Naive thymus-derived CD4-positive, alpha-beta T cell (primary cell): Measurements from ENCODE around the gene RBM14. TPM values are rescaled to one million over a fixed set of nuclear protein-coding genes. Genes with fewer than 3 reads are reported as not detected.

ENCODE experiments used
- ATAC-seq: fragments of 150-1000 bp; cut with Tn5 transposase; 2 replicates; pipeline ENCODE4 v1.10.0; 2021; ENCODE audit warnings: mild to moderate bottlenecking, moderate library complexity
- CTCF ChIA-PET: fragments of 350-600 bp; sonication (Branson Sonifier 250); formaldehyde crosslinking; loops from one replicate; lab custom pipeline; 2021; ENCODE audit warnings: antibody characterized with exemption; lab: Charles Lee
- POLR2A ChIA-PET: fragments of 350-600 bp; sonication (Branson Sonifier 250); formaldehyde crosslinking; loops from one replicate; lab custom pipeline; 2021; ENCODE audit warnings: antibody characterized with exemption, inconsistent platforms; lab: Charles Lee
- DNase-seq, 9 donors: peaks; one replicate each; pipeline versions ENCODE4 v3.0.0 to v3.0.0-alpha.2; 2020 to 2022; ENCODE audit warnings: mixed read lengths in 1 of 9
- H3K27ac ChIP-seq: one replicate; pipeline ENCODE4 v1.7.0; 2013; ENCODE audit warnings: mild to moderate bottlenecking, low read depth, low read length, moderate library complexity
- H3K27me3 ChIP-seq, 2 donors: one replicate each; pipeline ENCODE4 v1.7.0; 2013; ENCODE audit warnings: low read length in 2 of 2, mild to moderate bottlenecking in 2 of 2, moderate library complexity in 2 of 2; ENCODE audit not compliant: control insufficient read depth in 2 of 2, insufficient read depth in 2 of 2
- H3K36me3 ChIP-seq, 3 experiments: 1 replicate in 2 of 3; 2 replicates in 1 of 3; pipeline ENCODE4 v1.7.0; 2013; ENCODE audit warnings: low read length in 3 of 3, mild to moderate bottlenecking in 3 of 3, moderate library complexity in 1 of 3; ENCODE audit not compliant: insufficient read depth in 3 of 3, control insufficient read depth in 2 of 3
- H3K4me1 ChIP-seq, 2 donors: one replicate each; pipeline ENCODE4 v1.7.0; 2013; ENCODE audit warnings: low read length in 2 of 2, mild to moderate bottlenecking in 2 of 2, moderate library complexity in 1 of 2; ENCODE audit not compliant: control insufficient read depth in 2 of 2, insufficient read depth in 2 of 2
- H3K4me3 ChIP-seq: 2 replicates; pipeline ENCODE4 v1.7.0; 2013; ENCODE audit warnings: mild to moderate bottlenecking, low read length
- H3K9me3 ChIP-seq, 3 experiments: 1 replicate in 2 of 3; 2 replicates in 1 of 3; pipeline ENCODE4 v1.7.0; 2013; ENCODE audit warnings: low read length in 3 of 3; ENCODE audit not compliant: control insufficient read depth in 2 of 3
- H3K27ac Mint-ChIP-seq, 9 donors: one replicate each; pipeline ENCODE4 v1.8.0; 2020 to 2022; ENCODE audit warnings: mixed read lengths in 9 of 9, mild to moderate bottlenecking in 8 of 9, moderate library complexity in 5 of 9, inconsistent platforms in 2 of 9
- H3K27me3 Mint-ChIP-seq, 5 donors: one replicate each; pipeline ENCODE4 v1.8.0; 2021 to 2022; ENCODE audit warnings: mixed read lengths in 5 of 5, mild to moderate bottlenecking in 1 of 5
- H3K36me3 Mint-ChIP-seq, 5 donors: one replicate each; pipeline ENCODE4 v1.8.0; 2020 to 2022; ENCODE audit warnings: mixed read lengths in 5 of 5, mild to moderate bottlenecking in 3 of 5, inconsistent platforms in 1 of 5
- H3K4me1 Mint-ChIP-seq, 7 donors: one replicate each; pipeline ENCODE4 v1.8.0; 2020 to 2022; ENCODE audit warnings: mixed read lengths in 7 of 7, mild to moderate bottlenecking in 3 of 7, inconsistent platforms in 1 of 7
- H3K4me3 Mint-ChIP-seq, 10 donors: one replicate each; pipeline ENCODE4 v1.8.0; 2020 to 2022; ENCODE audit warnings: mild to moderate bottlenecking in 10 of 10, mixed read lengths in 10 of 10, moderate library complexity in 6 of 10, inconsistent platforms in 2 of 10
- H3K9me3 Mint-ChIP-seq, 11 donors: one replicate each; pipeline ENCODE4 v1.8.0; 2020 to 2022; ENCODE audit warnings: mixed read lengths in 11 of 11, mild to moderate bottlenecking in 4 of 11, inconsistent platforms in 1 of 11, moderate library complexity in 1 of 11
- intact Hi-C, 2 donors: fragments of 100-400 bp; cut with micrococcal nuclease; formaldehyde crosslinking; loops; one replicate each; pipeline ENCODE4 v1.15.1; 2023
- polyA plus RNA-seq, 2 donors: library from polyadenylated mRNA; unstranded; fragments of 300-500 nt; fragmentation: Illumina TruSeq; gene quantifications; one replicate each; pipeline ENCODE4 v1.2.3, GENCODE V29; 2021
- total RNA-seq, 6 experiments: library from RNA in 5 of 6; stranded (reverse) in 5 of 6; gene quantifications; 1 replicate in 5 of 6; 2 replicates in 1 of 6; pipeline ENCODE4 v1.2.3 and lab custom pipeline; 2021 to 2026

The RBM14 gene
- total and polyA plus RNA-seq, 7 experiments from 2014 or later, result 76.9 to 543 (median 188) TPM

DNA sequence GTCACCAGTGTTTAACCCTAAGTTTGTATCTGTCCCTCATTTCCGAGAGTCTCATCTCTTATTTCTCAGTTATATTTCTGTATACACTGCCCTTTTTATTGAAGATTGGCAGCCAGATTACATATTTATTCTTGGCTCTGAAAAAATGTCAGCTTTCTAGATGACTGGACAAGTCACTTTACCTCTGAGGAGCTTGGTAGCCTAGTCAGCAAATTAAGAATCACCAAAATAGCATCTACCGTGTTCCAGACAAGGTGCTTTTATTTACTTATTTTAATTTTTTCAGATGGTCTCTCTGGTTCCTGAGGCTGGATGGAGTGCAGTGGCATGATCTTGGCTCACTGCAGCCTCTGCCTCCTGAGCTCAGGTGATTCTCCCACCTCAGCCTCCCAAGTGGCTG is 16.5 kb downstream of the RBM14 start:
- Mint-ChIP-seq H3K9me3 (peaks cover 0 to 1% (median 0%) of the 10 kb centered on the region in 11 donors), H3K27me3 (no peaks in the 10 kb centered on the region), H3K27ac (peak overlapping the region in 1 of 9 donors; percentile 72), H3K4me3 (no peak overlapping the region), H3K36me3 (peaks cover 0 to 30% (median 27%) of the 10 kb centered on the region in 5 donors), H3K4me1 (peaks cover 33 to 58% (median 50%) of the 10 kb centered on the region in 7 donors)
- CTCF ChIA-PET, result no interaction called here
- POLR2A ChIA-PET, result interaction anchor here (18.2 kb wide), 1 partner anchor 11 kb away, joined by 376 read pairs; the partner anchor contains the start of gene RBM14
- no peak for DNase-seq
- no peaks in the 10 kb centered on the region for H3K27me3 ChIP-seq
- intact Hi-C loops, result no loop called here
- no peak for ATAC-seq
- no peak overlapping the region for H3K27ac ChIP-seq
- no peak overlapping the region for H3K4me3 ChIP-seq
- no peaks in the 10 kb centered on the region for H3K9me3 ChIP-seq
- peaks cover 6 to 38% (median 9%) of the 10 kb centered on the region in 3 experiments for H3K36me3 ChIP-seq
- peaks cover 9 to 10% of the 10 kb centered on the region in 2 donors for H3K4me1 ChIP-seq

DNA sequence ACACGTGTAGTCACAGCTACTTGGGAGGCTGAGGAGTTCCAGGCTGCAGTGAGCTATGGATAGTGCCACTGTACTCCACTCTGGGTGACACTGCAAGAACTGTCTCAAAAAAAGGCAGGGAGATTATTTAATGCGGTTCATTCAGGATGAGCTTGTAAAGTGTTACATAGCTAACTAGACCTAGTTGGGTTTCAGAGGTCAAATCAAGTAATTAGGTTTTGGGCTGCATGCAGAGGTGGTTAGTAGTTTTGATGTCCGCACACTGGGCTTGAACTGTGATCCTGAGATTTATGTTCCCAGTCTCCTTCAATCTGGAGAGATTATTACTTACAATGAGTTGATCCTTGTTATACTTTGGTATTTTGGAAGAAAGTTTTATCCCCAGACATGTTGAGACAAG is 20.0 kb downstream of the RBM14 start:
- H3K27ac Mint-ChIP-seq, result peak overlapping the region; percentile 17 to 98 (median 52)
- peaks cover 0 to 2% (median 0%) of the 10 kb centered on the region in 11 donors for H3K9me3 Mint-ChIP-seq
- Histone ChIP-seq H3K9me3 (no peaks in the 10 kb centered on the region), H3K27me3 (no peaks in the 10 kb centered on the region), H3K4me3 (no peak overlapping the region), H3K27ac (no peak overlapping the region), H3K36me3 (peaks cover 14 to 34% (median 14%) of the 10 kb centered on the region in 3 experiments), H3K4me1 (peaks cover 28% of the 10 kb centered on the region in 2 donors)
- no peak for ATAC-seq
- peaks cover 7 to 35% (median 30%) of the 10 kb centered on the region in 5 donors for H3K36me3 Mint-ChIP-seq
- no peaks in the 10 kb centered on the region for H3K27me3 Mint-ChIP-seq
- POLR2A ChIA-PET, result interaction anchor here (1.4 to 18.2 kb wide), 2 partner anchors 9 to 15 kb away, joined by 3 to 376 read pairs; partner anchors contain the start of gene RBM14
- H3K4me3 Mint-ChIP-seq, result peak overlapping the region in 6 of 10 donors; percentile 19 to 50 (median 26)
- intact Hi-C loops, result loop anchor here in 1 of 2 donors (5.0 kb wide), 1 partner anchor 321 kb away; the partner anchor contains the start of gene PC
- H3K4me1 Mint-ChIP-seq, result peaks cover 32 to 63% (median 55%) of the 10 kb centered on the region in 7 donors
- CTCF ChIA-PET, result interaction anchor here (0.5 to 3.8 kb wide), 3 partner anchors 12 to 534 kb away, joined by 3 to 13 read pairs (median 5); partner anchors contain the start of gene RBM4B
- no peak for DNase-seq

DNA sequence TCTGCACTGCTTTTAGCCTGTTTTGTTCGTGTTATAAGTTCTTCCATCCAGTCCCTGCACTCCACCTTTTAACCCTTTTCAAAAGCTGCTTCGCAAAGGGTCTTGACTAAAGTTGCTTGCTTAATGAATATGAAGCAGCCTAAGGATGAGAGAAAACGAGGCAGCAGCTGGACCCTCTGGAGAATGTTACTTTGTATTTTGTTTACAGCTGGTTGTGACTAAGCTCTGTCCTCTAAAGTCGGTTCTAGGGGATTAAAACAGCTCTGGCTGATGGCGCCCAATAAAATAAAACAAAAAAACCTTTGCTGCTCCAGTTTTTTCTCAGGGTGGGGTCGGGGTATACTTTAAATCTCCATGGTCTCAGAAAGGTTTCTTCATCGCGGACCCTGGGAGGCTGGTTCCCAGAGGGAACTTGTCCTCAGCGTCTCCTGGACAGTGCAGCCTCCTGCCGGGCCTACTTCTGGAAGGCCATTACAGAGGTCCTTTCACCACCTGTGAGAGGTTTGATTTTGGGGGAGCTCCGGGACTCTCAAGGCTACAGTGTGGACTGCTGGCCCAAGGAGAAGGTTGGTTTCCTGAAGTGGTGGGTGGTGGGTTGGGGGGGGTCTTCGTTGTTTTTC is 21.2 kb downstream of the RBM14 start:
- Mint-ChIP-seq H3K36me3 (peaks cover 12 to 37% (median 35%) of the 10 kb centered on the region in 5 donors), H3K9me3 (peaks cover 0 to 2% (median 0%) of the 10 kb centered on the region in 11 donors), H3K4me1 (peaks cover 38 to 66% (median 60%) of the 10 kb centered on the region in 7 donors), H3K27me3 (no peaks in the 10 kb centered on the region), H3K4me3 (peak overlapping the region; percentile 92 to 100 (median 94)), H3K27ac (peak overlapping the region; percentile 87 to 98 (median 96))
- ChIA-PET CTCF (interaction anchor here (0.6 to 3.8 kb wide), 8 partner anchors 9 to 294 kb away, joined by 3 to 13 read pairs (median 5); partner anchors contain the start of genes RBM14 and RBM4B), POLR2A (interaction anchor here (0.5 to 18.2 kb wide), 26 partner anchors 9 to 1628 kb away, joined by 3 to 376 read pairs (median 5); partner anchors contain the start of genes BBS1, CTSF, DPP3 and MUS81)
- no peaks in the 10 kb centered on the region for H3K9me3 ChIP-seq
- DNase-seq (no peak), ATAC-seq (no peak)
- peaks cover 20 to 39% (median 23%) of the 10 kb centered on the region in 3 experiments for H3K36me3 ChIP-seq
- peak overlapping the region; percentile 71 for H3K27ac ChIP-seq
- intact Hi-C loops, result loop anchor here (1.0 to 5.0 kb wide), 12 partner anchors 10 to 320 kb away; partner anchors contain the start of genes CCDC87 (in 2 of the 2), CCS (in 2 of the 2), DPP3 (in 2 of the 2) and RBM4B (in 2 of the 2)
- H3K27me3 ChIP-seq, result no peaks in the 10 kb centered on the region
- peak overlapping the region; percentile 67 for H3K4me3 ChIP-seq
- peaks cover 36 to 41% of the 10 kb centered on the region in 2 donors for H3K4me1 ChIP-seq

DNA sequence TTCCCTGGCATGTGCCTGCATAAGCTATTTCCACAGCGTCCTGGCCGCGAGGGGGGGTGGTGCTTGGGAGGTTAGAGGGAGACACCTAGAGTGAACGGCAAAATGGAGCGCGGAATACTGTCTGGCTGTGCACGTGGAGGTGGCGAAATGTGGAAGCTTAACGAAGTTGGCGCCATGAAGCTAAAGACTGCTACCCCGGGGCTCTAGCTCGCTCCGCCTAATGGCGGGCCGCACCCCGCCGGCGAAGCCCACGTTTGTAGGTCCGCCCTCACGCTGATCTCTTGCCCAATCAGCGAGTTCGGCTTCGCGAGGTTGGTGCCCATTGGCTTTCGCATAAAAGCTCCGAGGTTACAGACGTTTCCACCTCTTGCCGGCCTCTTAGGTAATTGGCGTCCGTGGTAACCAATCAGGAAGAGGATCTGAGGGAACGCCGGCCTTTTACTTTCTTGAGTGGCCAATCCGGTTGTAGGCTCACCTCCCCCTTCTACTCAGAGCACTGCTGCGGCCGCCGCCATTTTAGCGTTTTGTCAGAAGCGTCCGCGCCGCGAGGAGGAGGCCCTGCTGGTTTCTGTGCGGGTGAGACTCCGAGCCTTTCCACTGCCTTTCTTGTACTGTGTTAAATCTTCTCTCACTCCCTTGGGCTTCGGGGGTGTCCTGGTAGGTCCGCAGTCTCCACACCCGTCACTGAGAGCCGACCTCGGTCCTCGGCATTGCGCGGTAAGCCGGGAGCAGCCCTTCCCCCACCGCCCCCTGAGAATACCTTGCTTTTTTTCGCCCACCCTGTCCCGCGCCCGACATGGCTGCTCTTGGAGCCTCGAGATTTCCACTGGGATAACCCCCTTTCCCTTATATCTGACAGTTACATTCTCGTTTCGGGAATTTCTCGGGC is 22.0 kb downstream of the RBM14 start, which contains the start of gene RBM4:
Gene RBM4 (plus strand): TSS at position 527 of the 889 bp plus-strand sequence. CDS start 1,009 bp downstream, outside the sequence.
- H3K4me3 ChIP-seq, result peak within 1 kb of the TSS; percentile 91
- DNase-seq, result peak; percentile 80 to 99 (median 98)
- peaks cover 26 to 41% (median 29%) of the 10 kb centered on the region in 3 experiments for H3K36me3 ChIP-seq

DNA sequence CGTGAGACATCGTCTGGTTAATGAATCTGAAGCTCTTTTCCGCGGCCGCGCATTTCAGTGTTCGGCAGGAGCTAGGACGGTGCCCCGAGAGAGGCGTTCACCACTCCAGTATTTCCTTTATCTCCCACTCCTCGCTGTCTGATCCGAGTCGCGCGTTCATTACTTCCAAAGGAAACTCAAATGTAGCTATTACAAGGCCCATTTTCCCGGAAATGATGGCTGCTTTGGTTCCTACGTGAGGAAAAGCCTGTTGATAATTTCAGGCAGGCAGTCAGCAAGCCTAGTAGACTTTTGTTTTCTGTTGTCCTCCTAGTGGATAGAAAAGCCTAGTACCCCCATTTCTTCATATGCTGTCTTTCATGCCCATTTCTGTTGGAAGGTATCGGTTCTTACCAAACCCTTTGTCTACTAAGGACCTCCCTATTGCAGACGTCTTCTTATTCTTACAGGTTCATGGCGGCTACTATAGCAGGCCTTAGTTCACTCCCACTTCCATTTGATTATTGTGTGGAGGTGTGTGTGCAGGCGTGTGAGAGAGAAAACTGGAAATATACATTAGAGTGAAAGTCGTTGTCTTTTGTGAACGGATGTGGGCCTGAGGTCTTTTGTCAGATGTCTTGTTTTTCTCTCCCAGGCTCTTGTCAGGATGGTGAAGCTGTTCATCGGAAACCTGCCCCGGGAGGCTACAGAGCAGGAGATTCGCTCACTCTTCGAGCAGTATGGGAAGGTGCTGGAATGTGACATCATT is 22.8 kb downstream of the RBM14 start:
- peak overlapping the region; percentile 91 for H3K4me3 ChIP-seq
- no peaks in the 10 kb centered on the region for H3K9me3 ChIP-seq
- peaks cover 52 to 54% of the 10 kb centered on the region in 2 donors for H3K4me1 ChIP-seq
- POLR2A ChIA-PET, result interaction anchor here (0.6 to 18.2 kb wide), 19 partner anchors 9 to 678 kb away, joined by 3 to 376 read pairs (median 5); partner anchors contain the start of genes BBS1, CCDC87, CTSF and DPP3
- peak overlapping the region; percentile 87 to 98 (median 96) for H3K27ac Mint-ChIP-seq
- peaks cover 17 to 48% (median 46%) of the 10 kb centered on the region in 5 donors for H3K36me3 Mint-ChIP-seq
- intact Hi-C loops, result loop anchor here in 1 of 2 donors (2.0 to 5.0 kb wide), 3 partner anchors 14 to 318 kb away; partner anchors contain the start of gene PC
- peaks cover 52 to 80% (median 74%) of the 10 kb centered on the region in 7 donors for H3K4me1 Mint-ChIP-seq
- peak overlapping the region; percentile 92 to 100 (median 94) for H3K4me3 Mint-ChIP-seq
- no peaks in the 10 kb centered on the region for H3K27me3 ChIP-seq
- peak overlapping the region; percentile 93 for H3K27ac ChIP-seq
- DNase-seq (peak in 7 of 9 donors; percentile 54 to 69 (median 57)), ATAC-seq (peak; percentile 2)
- H3K9me3 Mint-ChIP-seq, result peaks cover 0 to 5% (median 0%) of the 10 kb centered on the region in 11 donors
- no peaks in the 10 kb centered on the region for H3K27me3 Mint-ChIP-seq
- H3K36me3 ChIP-seq, result peaks cover 33 to 49% (median 36%) of the 10 kb centered on the region in 3 experiments
- CTCF ChIA-PET, result interaction anchor here (0.7 to 3.8 kb wide), 7 partner anchors 15 to 92 kb away, joined by 3 to 13 read pairs (median 3); partner anchors contain the start of gene RBM4B

More for the DNA sequence above, 22.0 kb downstream of the RBM14 start, which contains the start of gene RBM4:
- H3K27me3 Mint-ChIP-seq, result no peaks in the 10 kb centered on the region
- CTCF ChIA-PET, result interaction anchor here (0.6 to 3.8 kb wide), 13 partner anchors 10 to 293 kb away, joined by 3 to 13 read pairs (median 4); partner anchors contain the start of genes RBM14 and RBM4B
- peak; percentile 93 for ATAC-seq
- POLR2A ChIA-PET, result interaction anchor here (0.5 to 18.2 kb wide), 37 partner anchors 8 to 1629 kb away, joined by 3 to 376 read pairs (median 4); partner anchors contain the start of genes BBS1, CCDC87, CTSF and DPP3
- peak within 1 kb of the TSS; percentile 92 to 100 (median 94) for H3K4me3 Mint-ChIP-seq
- no peaks in the 10 kb centered on the region for H3K9me3 ChIP-seq
- H3K9me3 Mint-ChIP-seq, result peaks cover 0 to 2% (median 0%) of the 10 kb centered on the region in 11 donors
- intact Hi-C loops, result loop anchor here (1.0 to 5.0 kb wide), 12 partner anchors 9 to 319 kb away; partner anchors contain the start of genes CCDC87 (in 2 of the 2), CCS (in 2 of the 2), DPP3 (in 2 of the 2) and RBM4B (in 2 of the 2)
- H3K27me3 ChIP-seq, result no peaks in the 10 kb centered on the region
- H3K27ac Mint-ChIP-seq, result peak within 1 kb of the TSS; percentile 87 to 98 (median 96)
- peaks cover 44 to 48% of the 10 kb centered on the region in 2 donors for H3K4me1 ChIP-seq
- peak within 1 kb of the TSS; percentile 93 for H3K27ac ChIP-seq
- peaks cover 15 to 45% (median 43%) of the 10 kb centered on the region in 5 donors for H3K36me3 Mint-ChIP-seq
- H3K4me1 Mint-ChIP-seq, result peaks cover 45 to 73% (median 68%) of the 10 kb centered on the region in 7 donors
